HCT116 (cell line): ENCODE results near the gene SCYGR7. TPM values are rescaled to one million over a fixed set of nuclear protein-coding genes. Genes with fewer than 3 reads are reported as not detected.

Source experiments
- ATAC-seq: fragments of 200-7000 bp; cut with Tn5 transposase; 2 replicates; pipeline ENCODE4 v1.9.1; 2020; ENCODE audit warnings: mild to moderate bottlenecking, moderate library complexity
- BruUV-seq: library from RNA; stranded (reverse); fragments of 400-500 nt; replicated peaks from 2 replicates; lab custom pipeline; 2021; lab: Mats Ljungman, UMichigan
- CTCF ChIA-PET: fragments of 300-600 bp; sonication (Branson Sonifier 250); formaldehyde crosslinking; loops from one replicate; lab custom pipeline; 2021; ENCODE audit warnings: antibody characterized with exemption; lab: Charles Lee
- POLR2A ChIA-PET: fragments of 300-600, 350-600 bp; sonication (Branson Sonifier 250); formaldehyde crosslinking; loops from one replicate; lab custom pipeline; 2021; ENCODE audit warnings: antibody characterized with exemption; lab: Charles Lee
- RAD21 ChIA-PET, 2 experiments: fragments of 300-600 bp; sonication (Branson Sonifier 250); formaldehyde crosslinking; loops; one replicate each; lab custom pipeline; 2023; ENCODE audit warnings: low total read pairs in 2 of 2; ENCODE audit not compliant: uncharacterized antibody in 2 of 2, unreplicated experiment in 2 of 2, low non-redundant PET in 1 of 2; lab: Charles Lee
- DNase-seq: peaks from one replicate; pipeline ENCODE4 v3.0.0-alpha.2; 2010; ENCODE audit warnings: low read depth, low spot score
- H2AFZ ChIP-seq: fragments of 200-600 bp; shearing (Covaris generic), sonication (generic); 2 replicates; pipeline ENCODE4 v1.6.1; 2017; ENCODE audit warnings: low read depth, mixed run types, mixed read lengths, antibody characterized with exemption, low read length; ENCODE audit not compliant: poor library complexity, severe bottlenecking
- H3K27ac ChIP-seq: 2 replicates; pipeline ENCODE4 v1.5.1; 2012; ENCODE audit warnings: low read depth, low read length
- H3K27me3 ChIP-seq: fragments of 200-600 bp; sonication (generic); 2 replicates; pipeline ENCODE4 v1.6.1; 2016; ENCODE audit warnings: mixed run types, low read length, mixed read lengths; ENCODE audit not compliant: insufficient read depth
- H3K36me3 ChIP-seq, 2 experiments: fragments of 200-500 bp in 1 of 2; fragments of 200-600 bp in 1 of 2; sonication (Bioruptor generic) in 1 of 2; sonication (generic) in 1 of 2; 2 replicates each; pipeline versions ENCODE4 v1.5.1 to v1.6.1; 2014 to 2016; ENCODE audit warnings: low read length in 2 of 2, inconsistent platforms in 1 of 2, mixed read lengths in 1 of 2, mixed run types in 1 of 2; ENCODE audit not compliant: insufficient read depth in 2 of 2, control insufficient read depth in 1 of 2
- H3K4me1 ChIP-seq, 2 experiments: fragments of 200-600 bp in 1 of 2; sonication (generic) in 1 of 2; 2 replicates each; pipeline versions ENCODE4 v1.5.1 to v1.6.1; 2012 to 2017; ENCODE audit warnings: low read length in 2 of 2, inconsistent platforms in 1 of 2, mild to moderate bottlenecking in 1 of 2, mixed read lengths in 1 of 2, mixed run types in 1 of 2, moderate library complexity in 1 of 2; ENCODE audit not compliant: insufficient read depth in 2 of 2, control insufficient read depth in 1 of 2
- H3K4me2 ChIP-seq: fragments of 200-600 bp; sonication (generic); 2 replicates; pipeline ENCODE4 v1.6.1; 2017; ENCODE audit warnings: mixed run types, low read length, mixed read lengths
- H3K4me3 ChIP-seq, 2 experiments: fragments of 200-600 bp in 1 of 2; sonication (generic) in 1 of 2; replicated peaks in 1 of 2; 2 replicates each; pipeline ENCODE4 v1.5.1; 2011 to 2016; ENCODE audit warnings: low read length in 2 of 2, control low read depth in 1 of 2, low read depth in 1 of 2, mild to moderate bottlenecking in 1 of 2, mixed read lengths in 1 of 2, mixed run types in 1 of 2
- H3K79me2 ChIP-seq: fragments of 200-600 bp; sonication (generic); 2 replicates; pipeline ENCODE4 v1.6.1; 2017; ENCODE audit warnings: mild to moderate bottlenecking, mixed run types, low read length, moderate library complexity, mixed read lengths; ENCODE audit not compliant: insufficient read depth
- H3K9ac ChIP-seq: fragments of 200-600 bp; sonication (generic); 2 replicates; pipeline ENCODE4 v1.6.1; 2016; ENCODE audit warnings: low read length, mixed read lengths
- H3K9me2 ChIP-seq: fragments of 200-600 bp; sonication (generic), shearing (Covaris generic); 2 replicates; pipeline ENCODE4 v1.6.1; 2017; ENCODE audit warnings: mixed run types, mild to moderate bottlenecking, moderate library complexity; ENCODE audit not compliant: insufficient read depth
- H3K9me3 ChIP-seq, 2 experiments: fragments of 200-500 bp in 1 of 2; fragments of 200-600 bp in 1 of 2; sonication (Bioruptor generic) in 1 of 2; sonication (generic) in 1 of 2; 2 replicates each; pipeline ENCODE4 v1.6.1; 2014 to 2017; ENCODE audit warnings: low read length in 2 of 2, mixed read lengths in 2 of 2, inconsistent platforms in 1 of 2, low read depth in 1 of 2, mild to moderate bottlenecking in 1 of 2, mixed run types in 1 of 2, moderate library complexity in 1 of 2; ENCODE audit not compliant: control insufficient read depth in 1 of 2, insufficient read depth in 1 of 2
- H4K20me1 ChIP-seq: fragments of 200-600 bp; sonication (generic), shearing (Covaris generic); 2 replicates; pipeline ENCODE4 v1.6.1; 2017; ENCODE audit warnings: mixed run types, mild to moderate bottlenecking, moderate library complexity; ENCODE audit not compliant: insufficient read depth
- CEBPB ChIP-seq: IDR thresholded peaks from 2 replicates; pipeline ENCODE4 v1.6.1; 2012; ENCODE audit warnings: low read depth
- EGR1 ChIP-seq: IDR thresholded peaks from 2 replicates; pipeline ENCODE4 v1.6.1; 2012; ENCODE audit warnings: low read depth
- ELF1 ChIP-seq: IDR thresholded peaks from 2 replicates; pipeline ENCODE4 v1.6.1; 2012; ENCODE audit warnings: low read depth, borderline replicate concordance
- EZH2 ChIP-seq: fragments of 200-600 bp; sonication (generic); IDR thresholded peaks from 2 replicates; pipeline ENCODE4 v1.6.1; 2017; ENCODE audit warnings: antibody characterized with exemption, mixed run types
- POLR2A ChIP-seq: IDR thresholded peaks from 2 replicates; pipeline ENCODE4 v1.7.0; 2011; ENCODE audit warnings: borderline replicate concordance; ENCODE audit not compliant: insufficient read depth, insufficient read length; ENCODE audit errors: extremely low read depth
- RAD21 ChIP-seq: IDR thresholded peaks from 2 replicates; pipeline ENCODE4 v1.6.1; 2012; ENCODE audit warnings: low read depth, mild to moderate bottlenecking
- REST ChIP-seq: IDR thresholded peaks from 2 replicates; pipeline ENCODE4 v1.6.1; 2012; ENCODE audit warnings: low read depth
- SIN3A ChIP-seq: IDR thresholded peaks from 2 replicates; pipeline ENCODE4 v1.6.1; 2012; ENCODE audit warnings: low read depth
- SP1 ChIP-seq: IDR thresholded peaks from 2 replicates; pipeline ENCODE4 v1.6.1; 2012; ENCODE audit warnings: low read depth
- SRF ChIP-seq: IDR thresholded peaks from 2 replicates; pipeline ENCODE4 v1.6.1; 2012; ENCODE audit warnings: low read depth
- TCF7L2 ChIP-seq: IDR thresholded peaks from 2 replicates; pipeline ENCODE4 v1.7.0; 2011; ENCODE audit warnings: borderline replicate concordance, inconsistent platforms; ENCODE audit not compliant: insufficient read depth, insufficient read length; ENCODE audit errors: extremely low read depth
- YY1 ChIP-seq: IDR thresholded peaks from 2 replicates; pipeline ENCODE4 v1.6.1; 2011; ENCODE audit warnings: low read length, low read depth, moderate library complexity, mild to moderate bottlenecking; ENCODE audit not compliant: insufficient replicate concordance; ENCODE audit errors: extremely low read depth
- ZFX ChIP-seq: fragments of 450-650 bp; IDR thresholded peaks from 2 replicates; pipeline ENCODE4 v1.6.1; 2017
- ZNF274 ChIP-seq: fragments of 200-500 bp; sonication (Bioruptor generic); IDR thresholded peaks from 2 replicates; pipeline ENCODE4 v1.6.1; 2014; ENCODE audit warnings: mild to moderate bottlenecking, low read depth, low read length, inconsistent platforms
- intact Hi-C: fragments of 100-400 bp; cut with micrococcal nuclease; formaldehyde crosslinking; loops from 2 replicates; pipeline ENCODE4 v1.10.0; 2022
- total RNA-seq: library from RNA; stranded (reverse); gene quantifications from one replicate; pipeline ENCODE4 v1.2.1, GENCODE V29; 2021; ENCODE audit not compliant: unreplicated experiment
- TF ChIP-seq, protein P1 (sequence below): IDR thresholded peaks from 2 replicates; pipeline ENCODE4 v1.6.1; 2012
- TF ChIP-seq, protein P2 (sequence below), 3 experiments: fragments of 200-600 bp in 1 of 3; sonication (generic) in 1 of 3; IDR thresholded peaks in 2 of 3; conservative IDR thresholded peaks in 1 of 3; 2 replicates each; pipeline ENCODE4 v1.5.1; 2012 to 2017; ENCODE audit warnings: low read depth in 2 of 3, low read length in 2 of 3, antibody characterized with exemption in 1 of 3, borderline replicate concordance in 1 of 3, control low read depth in 1 of 3, mild to moderate bottlenecking in 1 of 3, mixed read lengths in 1 of 3, mixed run types in 1 of 3, moderate library complexity in 1 of 3; ENCODE audit not compliant: insufficient read depth in 1 of 3
- TF ChIP-seq, protein P3 (sequence below): IDR thresholded peaks from 2 replicates; pipeline ENCODE4 v1.6.1; 2012

Gene SCYGR7
- total RNA-seq, 1 experiment from 2014 or later, result not detected

DNA sequence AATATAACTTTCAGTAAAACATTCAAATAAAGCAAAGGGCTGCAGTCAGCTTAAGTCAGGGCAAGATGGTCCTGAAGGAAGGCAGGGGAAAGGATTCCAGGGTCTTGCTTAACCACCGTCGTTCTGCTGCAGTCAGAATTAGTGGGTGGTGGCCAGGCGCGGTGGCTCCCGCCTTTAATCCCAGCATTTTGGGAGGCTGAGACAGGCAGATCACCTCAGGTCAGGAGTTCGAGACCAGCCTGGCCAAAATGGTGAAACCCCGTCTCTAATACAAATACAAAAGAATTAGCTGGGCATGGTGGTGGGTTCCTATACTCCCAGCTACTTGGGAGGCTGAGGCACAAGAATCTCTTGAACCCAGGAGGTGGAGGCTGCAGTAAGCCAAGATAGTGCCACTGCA, 17.1 kb upstream of the SCYGR7 start:
- H4K20me1 ChIP-seq, result no peaks in the 10 kb centered on the region
- POLR2A ChIA-PET, result no interaction called here
- TF ChIP-seq ZNF274, result no peak
- TF ChIP-seq, protein P1, sequence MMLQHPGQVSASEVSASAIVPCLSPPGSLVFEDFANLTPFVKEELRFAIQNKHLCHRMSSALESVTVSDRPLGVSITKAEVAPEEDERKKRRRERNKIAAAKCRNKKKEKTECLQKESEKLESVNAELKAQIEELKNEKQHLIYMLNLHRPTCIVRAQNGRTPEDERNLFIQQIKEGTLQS, result no peak
- TF ChIP-seq TCF7L2, result no peak
- TF ChIP-seq SP1, result no peak
- H3K27ac ChIP-seq, result no peak overlapping the region
- RAD21 ChIA-PET, result no interaction called here
- no peak overlapping the region for H3K9ac ChIP-seq
- ATAC-seq (no peak), DNase-seq (no peak)
- BruUV-seq, result no TSS peak
- no peak overlapping the region for H3K4me3 ChIP-seq
- no peak overlapping the region for H3K4me2 ChIP-seq
- no peaks in the 10 kb centered on the region for H3K9me3 ChIP-seq
- CTCF ChIA-PET, result no interaction called here
- no peaks in the 10 kb centered on the region for H3K9me2 ChIP-seq
- H3K36me3 ChIP-seq, result no peaks in the 10 kb centered on the region
- no peaks in the 10 kb centered on the region for H3K79me2 ChIP-seq
- no peak overlapping the region for H2AFZ ChIP-seq
- H3K4me1 ChIP-seq, result no peaks in the 10 kb centered on the region
- H3K27me3 ChIP-seq, result no peaks in the 10 kb centered on the region
- intact Hi-C loops, result no loop called here

- DNase-seq (no peak), ATAC-seq (no peak)
- H3K9ac ChIP-seq, result no peak overlapping the region
- BruUV-seq, result no TSS peak
- no peaks in the 10 kb centered on the region for H3K9me3 ChIP-seq
- CTCF ChIA-PET, result no interaction called here
- no peaks in the 10 kb centered on the region for H3K9me2 ChIP-seq
- no peak overlapping the region for H3K27ac ChIP-seq
- no peaks in the 10 kb centered on the region for H3K27me3 ChIP-seq
- H2AFZ ChIP-seq, result no peak overlapping the region
- POLR2A ChIA-PET, result no interaction called here
- H4K20me1 ChIP-seq, result no peaks in the 10 kb centered on the region
- no peaks in the 10 kb centered on the region for H3K79me2 ChIP-seq
- intact Hi-C loops, result no loop called here
- no peaks in the 10 kb centered on the region for H3K36me3 ChIP-seq
- RAD21 ChIA-PET, result no interaction called here
- H3K4me1 ChIP-seq, result no peaks in the 10 kb centered on the region
- no peak overlapping the region for H3K4me2 ChIP-seq
- no peak overlapping the region for H3K4me3 ChIP-seq
- TF ChIP-seq RAD21, result no peak
- no peak for TF ChIP-seq ELF1
- TF ChIP-seq EGR1, result no peak
- no peak for TF ChIP-seq SRF
- TF ChIP-seq, protein P2, sequence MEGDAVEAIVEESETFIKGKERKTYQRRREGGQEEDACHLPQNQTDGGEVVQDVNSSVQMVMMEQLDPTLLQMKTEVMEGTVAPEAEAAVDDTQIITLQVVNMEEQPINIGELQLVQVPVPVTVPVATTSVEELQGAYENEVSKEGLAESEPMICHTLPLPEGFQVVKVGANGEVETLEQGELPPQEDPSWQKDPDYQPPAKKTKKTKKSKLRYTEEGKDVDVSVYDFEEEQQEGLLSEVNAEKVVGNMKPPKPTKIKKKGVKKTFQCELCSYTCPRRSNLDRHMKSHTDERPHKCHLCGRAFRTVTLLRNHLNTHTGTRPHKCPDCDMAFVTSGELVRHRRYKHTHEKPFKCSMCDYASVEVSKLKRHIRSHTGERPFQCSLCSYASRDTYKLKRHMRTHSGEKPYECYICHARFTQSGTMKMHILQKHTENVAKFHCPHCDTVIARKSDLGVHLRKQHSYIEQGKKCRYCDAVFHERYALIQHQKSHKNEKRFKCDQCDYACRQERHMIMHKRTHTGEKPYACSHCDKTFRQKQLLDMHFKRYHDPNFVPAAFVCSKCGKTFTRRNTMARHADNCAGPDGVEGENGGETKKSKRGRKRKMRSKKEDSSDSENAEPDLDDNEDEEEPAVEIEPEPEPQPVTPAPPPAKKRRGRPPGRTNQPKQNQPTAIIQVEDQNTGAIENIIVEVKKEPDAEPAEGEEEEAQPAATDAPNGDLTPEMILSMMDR (IDR thresholded peaks at IDR 0.05 in 2 of 3, conservative IDR thresholded peaks at IDR 0.05 in 1 of 3; ENCODE audit: borderline replicate concordance in 1 of 3, insufficient read depth in 1 of 3, low read depth in 2 of 3, low read length in 2 of 3), result no peak
- TF ChIP-seq REST, result no peak
- no peak for TF ChIP-seq CEBPB
- TF ChIP-seq EZH2, result no peak
- no peak for TF ChIP-seq ZNF274
- TF ChIP-seq TCF7L2, result no peak
- TF ChIP-seq SIN3A, result no peak
- TF ChIP-seq ZFX, result no peak
- TF ChIP-seq YY1, result no peak
- TF ChIP-seq POLR2A, result no peak
- TF ChIP-seq, protein P3, sequence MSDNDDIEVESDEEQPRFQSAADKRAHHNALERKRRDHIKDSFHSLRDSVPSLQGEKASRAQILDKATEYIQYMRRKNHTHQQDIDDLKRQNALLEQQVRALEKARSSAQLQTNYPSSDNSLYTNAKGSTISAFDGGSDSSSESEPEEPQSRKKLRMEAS, result no peak
These were observed 14.8 kb upstream of the SCYGR7 start for GRCh38 chr2:227713291-227713690.
